WTC11 (cell line): Measurements from ENCODE around the gene PDSS2. TPM values are rescaled to one million over a fixed set of nuclear protein-coding genes. Genes with fewer than 3 reads are reported as not detected.
A peak's percentile ranks its signal among the peaks of the same experiment; 100 is the strongest.

Experiments used
- ATAC-seq: fragments of 200-7000 bp; cut with Tn5 transposase; 2 replicates; pipeline ENCODE4 v1.10.0; 2021; ENCODE audit warnings: mild to moderate bottlenecking, moderate library complexity
- CTCF ChIA-PET: fragments of 300-600 bp; sonication (Branson Sonifier 250); formaldehyde crosslinking; loops from one replicate; lab custom pipeline; 2021; ENCODE audit warnings: antibody characterized with exemption; lab: Charles Lee
- POLR2A ChIA-PET: fragments of 350-600 bp; sonication (Branson Sonifier 250); formaldehyde crosslinking; loops from one replicate; lab custom pipeline; 2021; ENCODE audit warnings: antibody characterized with exemption; lab: Charles Lee
- DNase-seq: peaks from one replicate; pipeline ENCODE4 v3.0.0; 2021; ENCODE audit warnings: low spot score
- H3K27ac Mint-ChIP-seq: 2 replicates; pipeline ENCODE4 v1.8.0; 2021; ENCODE audit warnings: mixed read lengths
- H3K27me3 Mint-ChIP-seq: 2 replicates; pipeline ENCODE4 v1.8.0; 2021; ENCODE audit warnings: low read depth, mild to moderate bottlenecking, moderate library complexity, mixed read lengths
- H3K36me3 Mint-ChIP-seq: 2 replicates; pipeline ENCODE4 v1.8.0; 2021; ENCODE audit warnings: mixed read lengths
- H3K4me1 Mint-ChIP-seq: 2 replicates; pipeline ENCODE4 v1.8.0; 2022; ENCODE audit warnings: mixed read lengths
- H3K4me3 Mint-ChIP-seq: 2 replicates; pipeline ENCODE4 v1.8.0; 2021; ENCODE audit warnings: mild to moderate bottlenecking, moderate library complexity, mixed read lengths
- H3K9me3 Mint-ChIP-seq: 2 replicates; pipeline ENCODE4 v1.8.0; 2021; ENCODE audit warnings: mixed read lengths
- EMX1 ChIP-seq: fragments of 250-450 bp; sonication (Bioruptor Pico); IDR thresholded peaks from 2 replicates; pipeline ENCODE4 v1.8.0; 2021; ENCODE audit warnings: mild to moderate bottlenecking
- ETV6 ChIP-seq: sonication (generic); formaldehyde crosslinking; IDR thresholded peaks from 2 replicates; pipeline ENCODE4 v1.8.1; 2022; ENCODE audit warnings: mild to moderate bottlenecking, missing genetic modification reagents
- FOXP1 ChIP-seq: sonication (generic); formaldehyde crosslinking; IDR thresholded peaks from 2 replicates; pipeline ENCODE4 v1.8.0; 2022; ENCODE audit warnings: missing genetic modification reagents, mild to moderate bottlenecking, moderate library complexity, borderline replicate concordance
- JAZF1 ChIP-seq: fragments of 250-450 bp; sonication (Bioruptor Pico); IDR thresholded peaks from 2 replicates; pipeline ENCODE4 v1.9.0; 2021; ENCODE audit warnings: moderate library complexity, mild to moderate bottlenecking, inconsistent platforms
- KAT7 ChIP-seq: sonication (generic); formaldehyde crosslinking; IDR thresholded peaks from 2 replicates; pipeline ENCODE4 v1.8.1; 2023; ENCODE audit warnings: missing genetic modification reagents, mild to moderate bottlenecking, borderline replicate concordance
- TEAD1 ChIP-seq: sonication (generic); formaldehyde crosslinking; IDR thresholded peaks from 2 replicates; pipeline ENCODE4 v1.8.0; 2022; ENCODE audit warnings: mild to moderate bottlenecking, missing genetic modification reagents
- TP53 ChIP-seq: sonication (generic); formaldehyde crosslinking; IDR thresholded peaks from 2 replicates; pipeline ENCODE4 v1.8.1; 2023; ENCODE audit warnings: mild to moderate bottlenecking, missing genetic modification reagents
- ZNF219 ChIP-seq: sonication (generic); formaldehyde crosslinking; IDR thresholded peaks from 2 replicates; pipeline ENCODE4 v1.8.0; 2023; ENCODE audit warnings: missing genetic modification reagents, mild to moderate bottlenecking, borderline replicate concordance
- total RNA-seq: library from RNA; stranded (reverse); gene quantifications from 3 replicates; pipeline ENCODE4 v1.2.3, GENCODE V29; 2021
- TF ChIP-seq, protein P1 (sequence below): fragments of 250-450 bp; sonication (Bioruptor Pico); conservative IDR thresholded peaks from 2 replicates; pipeline ENCODE4 v1.9.0; 2021; ENCODE audit warnings: mild to moderate bottlenecking
- TF ChIP-seq, protein P2 (sequence below): sonication (generic); formaldehyde crosslinking; IDR thresholded peaks from 2 replicates; pipeline ENCODE4 v1.8.0; 2022; ENCODE audit warnings: mild to moderate bottlenecking, missing genetic modification reagents
- TF ChIP-seq, protein P3 (sequence below): sonication (generic); formaldehyde crosslinking; IDR thresholded peaks from 2 replicates; pipeline ENCODE4 v1.8.1; 2022; ENCODE audit warnings: low read depth, missing genetic modification reagents, borderline replicate concordance
- TF ChIP-seq, protein P4 (sequence below): fragments of 250-450 bp; sonication (Bioruptor Pico); IDR thresholded peaks from 2 replicates; pipeline ENCODE4 v1.9.0; 2021; ENCODE audit warnings: mild to moderate bottlenecking
- TF ChIP-seq, protein P5 (sequence below): sonication (generic); formaldehyde crosslinking; IDR thresholded peaks from 2 replicates; pipeline ENCODE4 v1.8.1; 2022; ENCODE audit warnings: mild to moderate bottlenecking, moderate library complexity, missing genetic modification reagents
- TF ChIP-seq, protein P6 (sequence below): sonication (generic); formaldehyde crosslinking; IDR thresholded peaks from 2 replicates; pipeline ENCODE4 v1.8.1; 2023; ENCODE audit warnings: mild to moderate bottlenecking, missing genetic modification reagents, moderate library complexity
- TF ChIP-seq, protein P7 (sequence below): sonication (generic); formaldehyde crosslinking; IDR thresholded peaks from 2 replicates; pipeline ENCODE4 v1.8.1; 2023; ENCODE audit warnings: mild to moderate bottlenecking, missing genetic modification reagents
- TF ChIP-seq, protein P8 (sequence below): sonication (generic); formaldehyde crosslinking; IDR thresholded peaks from 2 replicates; pipeline ENCODE4 v1.8.1; 2022; ENCODE audit warnings: missing genetic modification reagents, borderline replicate concordance
- TF ChIP-seq, protein P9 (sequence below): sonication (generic); formaldehyde crosslinking; IDR thresholded peaks from 2 replicates; pipeline ENCODE4 v1.8.0; 2022; ENCODE audit warnings: mild to moderate bottlenecking, missing genetic modification reagents

The PDSS2 gene
- total RNA-seq, 1 experiment from 2014 or later, result 18.3 TPM

DNA sequence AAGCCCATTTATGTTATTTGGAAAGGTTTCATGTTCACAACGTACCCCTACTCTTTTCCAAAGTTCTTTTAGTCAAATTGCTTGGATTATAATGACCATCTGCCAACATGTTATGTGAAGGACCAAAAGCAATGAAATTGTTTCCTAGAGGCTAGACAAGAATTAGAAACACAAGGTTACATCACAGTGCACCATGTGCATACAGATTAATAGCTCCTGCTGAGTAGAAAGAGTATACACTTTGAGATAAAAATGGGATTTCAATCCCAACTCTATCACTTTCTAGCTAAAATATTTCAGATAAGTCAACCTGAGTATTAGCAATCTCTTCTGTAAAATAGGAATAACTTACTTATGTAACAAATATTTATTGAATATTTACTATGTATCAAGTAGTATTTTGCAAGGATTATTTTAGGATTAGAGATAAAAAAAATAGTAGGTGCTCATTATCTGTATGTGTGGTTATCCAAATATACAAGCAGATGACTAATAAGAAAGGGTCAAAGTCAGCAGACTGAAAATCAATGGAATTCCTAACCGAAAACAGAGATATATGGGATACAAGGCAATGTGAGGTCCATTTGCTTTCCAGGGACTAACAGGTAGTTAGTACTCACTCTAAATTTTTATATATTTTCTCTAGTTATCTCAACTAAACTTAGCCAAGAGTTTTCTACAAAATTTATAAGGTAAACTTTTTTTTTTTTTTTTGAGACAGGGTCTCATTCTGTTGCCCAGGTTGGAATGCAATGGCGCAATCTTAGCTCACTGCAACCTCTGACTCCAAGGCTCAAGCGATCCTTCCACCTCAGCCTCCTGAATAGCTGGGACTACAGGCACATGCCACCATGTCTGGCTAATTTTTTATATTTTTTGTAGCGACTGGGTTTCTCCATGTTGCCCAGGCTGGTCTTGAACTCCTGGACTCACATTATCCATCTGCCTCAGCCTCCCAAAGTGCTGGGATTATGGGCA lies 127.7 kb downstream of the PDSS2 start (continued):
- TF ChIP-seq, protein P1, sequence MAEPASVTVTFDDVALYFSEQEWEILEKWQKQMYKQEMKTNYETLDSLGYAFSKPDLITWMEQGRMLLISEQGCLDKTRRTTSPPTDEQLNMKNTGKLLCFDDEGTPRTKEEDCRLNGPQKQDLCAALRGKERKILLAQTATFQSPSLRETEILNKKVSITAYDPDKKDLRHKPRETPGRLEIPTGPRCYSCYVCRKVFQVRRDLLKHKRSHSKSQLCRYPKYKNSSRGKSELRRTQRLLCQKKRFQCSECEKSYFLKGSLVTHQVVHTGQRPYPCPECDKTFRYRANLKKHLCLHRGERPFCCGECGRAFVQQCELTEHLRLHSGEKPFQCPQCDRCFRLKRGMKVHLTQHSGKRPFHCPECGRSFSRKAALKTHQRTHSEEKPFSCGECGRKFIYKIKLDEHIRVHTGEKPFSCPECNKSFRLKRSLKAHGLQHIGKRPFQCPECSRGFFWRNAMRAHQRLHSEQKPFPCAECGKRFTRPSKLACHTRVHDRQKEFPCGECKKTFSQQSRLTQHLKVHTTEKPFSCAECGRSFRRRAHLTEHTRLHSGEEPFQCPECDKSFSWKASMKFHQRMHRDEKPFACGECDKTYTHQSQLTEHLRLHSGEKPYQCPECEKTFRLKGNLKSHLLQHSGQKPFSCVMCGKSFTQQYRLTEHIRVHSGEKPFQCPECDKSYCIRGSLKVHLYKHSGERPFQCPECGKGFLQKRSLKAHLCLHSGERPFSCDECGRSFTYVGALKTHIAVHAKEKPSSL (CRISPR knock-in tag), result no peak
- TF ChIP-seq FOXP1 (CRISPR knock-in tag) (no peak), ZNF219 (CRISPR knock-in tag) (no peak)

DNA sequence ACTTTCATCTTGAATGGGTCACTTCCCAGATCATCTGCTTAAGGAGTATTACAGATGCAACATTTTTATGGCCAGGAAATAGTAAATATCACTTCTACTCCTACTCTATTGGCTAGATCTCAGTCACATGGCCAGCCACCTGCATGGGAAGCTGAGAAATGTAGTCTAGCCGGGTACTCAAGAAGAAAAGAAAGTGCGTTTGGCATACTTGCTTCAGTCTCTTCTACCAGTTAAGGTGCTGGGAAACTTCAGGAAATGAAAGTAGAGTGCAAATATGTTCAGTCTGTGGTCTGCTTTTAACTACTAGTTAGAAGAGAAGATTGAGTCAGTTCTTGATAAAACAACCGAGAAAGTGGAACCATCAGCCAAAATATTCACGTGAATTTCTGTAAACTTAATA lies 129.2 kb downstream of the PDSS2 start:
- Mint-ChIP-seq H3K4me3 (no peak overlapping the region), H3K4me1 (peaks cover 5% of the 10 kb centered on the region), H3K9me3 (peaks cover 3% of the 10 kb centered on the region; the same call in 1 of the 2 replicates), H3K27me3 (no peaks in the 10 kb centered on the region), H3K36me3 (peaks cover 4% of the 10 kb centered on the region), H3K27ac (no peak overlapping the region)
- ATAC-seq (no peak; the same call in 1 of the 2 replicates), DNase-seq (no peak)
- POLR2A ChIA-PET, result no interaction called here
- CTCF ChIA-PET, result interaction anchor here (1.8 kb wide), 1 partner anchor 12 kb away, joined by 7 read pairs; no protein-coding TSS in a partner anchor
- TF ChIP-seq ETV6 (no peak), TP53 (CRISPR knock-in tag) (no peak), EMX1 (CRISPR knock-in tag) (no peak), KAT7 (CRISPR knock-in tag) (no peak), JAZF1 (CRISPR knock-in tag) (no peak), TEAD1 (no peak)
- TF ChIP-seq, protein P2, sequence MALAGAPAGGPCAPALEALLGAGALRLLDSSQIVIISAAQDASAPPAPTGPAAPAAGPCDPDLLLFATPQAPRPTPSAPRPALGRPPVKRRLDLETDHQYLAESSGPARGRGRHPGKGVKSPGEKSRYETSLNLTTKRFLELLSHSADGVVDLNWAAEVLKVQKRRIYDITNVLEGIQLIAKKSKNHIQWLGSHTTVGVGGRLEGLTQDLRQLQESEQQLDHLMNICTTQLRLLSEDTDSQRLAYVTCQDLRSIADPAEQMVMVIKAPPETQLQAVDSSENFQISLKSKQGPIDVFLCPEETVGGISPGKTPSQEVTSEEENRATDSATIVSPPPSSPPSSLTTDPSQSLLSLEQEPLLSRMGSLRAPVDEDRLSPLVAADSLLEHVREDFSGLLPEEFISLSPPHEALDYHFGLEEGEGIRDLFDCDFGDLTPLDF (CRISPR knock-in tag), result no peak
- TF ChIP-seq, protein P3, sequence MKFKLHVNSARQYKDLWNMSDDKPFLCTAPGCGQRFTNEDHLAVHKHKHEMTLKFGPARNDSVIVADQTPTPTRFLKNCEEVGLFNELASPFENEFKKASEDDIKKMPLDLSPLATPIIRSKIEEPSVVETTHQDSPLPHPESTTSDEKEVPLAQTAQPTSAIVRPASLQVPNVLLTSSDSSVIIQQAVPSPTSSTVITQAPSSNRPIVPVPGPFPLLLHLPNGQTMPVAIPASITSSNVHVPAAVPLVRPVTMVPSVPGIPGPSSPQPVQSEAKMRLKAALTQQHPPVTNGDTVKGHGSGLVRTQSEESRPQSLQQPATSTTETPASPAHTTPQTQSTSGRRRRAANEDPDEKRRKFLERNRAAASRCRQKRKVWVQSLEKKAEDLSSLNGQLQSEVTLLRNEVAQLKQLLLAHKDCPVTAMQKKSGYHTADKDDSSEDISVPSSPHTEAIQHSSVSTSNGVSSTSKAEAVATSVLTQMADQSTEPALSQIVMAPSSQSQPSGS (CRISPR knock-in tag), result no peak
- TF ChIP-seq, protein P4, sequence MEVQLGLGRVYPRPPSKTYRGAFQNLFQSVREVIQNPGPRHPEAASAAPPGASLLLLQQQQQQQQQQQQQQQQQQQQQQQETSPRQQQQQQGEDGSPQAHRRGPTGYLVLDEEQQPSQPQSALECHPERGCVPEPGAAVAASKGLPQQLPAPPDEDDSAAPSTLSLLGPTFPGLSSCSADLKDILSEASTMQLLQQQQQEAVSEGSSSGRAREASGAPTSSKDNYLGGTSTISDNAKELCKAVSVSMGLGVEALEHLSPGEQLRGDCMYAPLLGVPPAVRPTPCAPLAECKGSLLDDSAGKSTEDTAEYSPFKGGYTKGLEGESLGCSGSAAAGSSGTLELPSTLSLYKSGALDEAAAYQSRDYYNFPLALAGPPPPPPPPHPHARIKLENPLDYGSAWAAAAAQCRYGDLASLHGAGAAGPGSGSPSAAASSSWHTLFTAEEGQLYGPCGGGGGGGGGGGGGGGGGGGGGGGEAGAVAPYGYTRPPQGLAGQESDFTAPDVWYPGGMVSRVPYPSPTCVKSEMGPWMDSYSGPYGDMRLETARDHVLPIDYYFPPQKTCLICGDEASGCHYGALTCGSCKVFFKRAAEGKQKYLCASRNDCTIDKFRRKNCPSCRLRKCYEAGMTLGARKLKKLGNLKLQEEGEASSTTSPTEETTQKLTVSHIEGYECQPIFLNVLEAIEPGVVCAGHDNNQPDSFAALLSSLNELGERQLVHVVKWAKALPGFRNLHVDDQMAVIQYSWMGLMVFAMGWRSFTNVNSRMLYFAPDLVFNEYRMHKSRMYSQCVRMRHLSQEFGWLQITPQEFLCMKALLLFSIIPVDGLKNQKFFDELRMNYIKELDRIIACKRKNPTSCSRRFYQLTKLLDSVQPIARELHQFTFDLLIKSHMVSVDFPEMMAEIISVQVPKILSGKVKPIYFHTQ, result no peak
- TF ChIP-seq, protein P5, sequence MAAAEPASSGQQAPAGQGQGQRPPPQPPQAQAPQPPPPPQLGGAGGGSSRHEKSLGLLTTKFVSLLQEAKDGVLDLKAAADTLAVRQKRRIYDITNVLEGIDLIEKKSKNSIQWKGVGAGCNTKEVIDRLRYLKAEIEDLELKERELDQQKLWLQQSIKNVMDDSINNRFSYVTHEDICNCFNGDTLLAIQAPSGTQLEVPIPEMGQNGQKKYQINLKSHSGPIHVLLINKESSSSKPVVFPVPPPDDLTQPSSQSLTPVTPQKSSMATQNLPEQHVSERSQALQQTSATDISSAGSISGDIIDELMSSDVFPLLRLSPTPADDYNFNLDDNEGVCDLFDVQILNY (CRISPR knock-in tag), result no peak
- TF ChIP-seq, protein P6, sequence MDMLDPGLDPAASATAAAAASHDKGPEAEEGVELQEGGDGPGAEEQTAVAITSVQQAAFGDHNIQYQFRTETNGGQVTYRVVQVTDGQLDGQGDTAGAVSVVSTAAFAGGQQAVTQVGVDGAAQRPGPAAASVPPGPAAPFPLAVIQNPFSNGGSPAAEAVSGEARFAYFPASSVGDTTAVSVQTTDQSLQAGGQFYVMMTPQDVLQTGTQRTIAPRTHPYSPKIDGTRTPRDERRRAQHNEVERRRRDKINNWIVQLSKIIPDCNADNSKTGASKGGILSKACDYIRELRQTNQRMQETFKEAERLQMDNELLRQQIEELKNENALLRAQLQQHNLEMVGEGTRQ (CRISPR knock-in tag), result peak; percentile 55
- TF ChIP-seq, protein P7, sequence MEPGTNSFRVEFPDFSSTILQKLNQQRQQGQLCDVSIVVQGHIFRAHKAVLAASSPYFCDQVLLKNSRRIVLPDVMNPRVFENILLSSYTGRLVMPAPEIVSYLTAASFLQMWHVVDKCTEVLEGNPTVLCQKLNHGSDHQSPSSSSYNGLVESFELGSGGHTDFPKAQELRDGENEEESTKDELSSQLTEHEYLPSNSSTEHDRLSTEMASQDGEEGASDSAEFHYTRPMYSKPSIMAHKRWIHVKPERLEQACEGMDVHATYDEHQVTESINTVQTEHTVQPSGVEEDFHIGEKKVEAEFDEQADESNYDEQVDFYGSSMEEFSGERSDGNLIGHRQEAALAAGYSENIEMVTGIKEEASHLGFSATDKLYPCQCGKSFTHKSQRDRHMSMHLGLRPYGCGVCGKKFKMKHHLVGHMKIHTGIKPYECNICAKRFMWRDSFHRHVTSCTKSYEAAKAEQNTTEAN (CRISPR knock-in tag), result no peak
- TF ChIP-seq, protein P8, sequence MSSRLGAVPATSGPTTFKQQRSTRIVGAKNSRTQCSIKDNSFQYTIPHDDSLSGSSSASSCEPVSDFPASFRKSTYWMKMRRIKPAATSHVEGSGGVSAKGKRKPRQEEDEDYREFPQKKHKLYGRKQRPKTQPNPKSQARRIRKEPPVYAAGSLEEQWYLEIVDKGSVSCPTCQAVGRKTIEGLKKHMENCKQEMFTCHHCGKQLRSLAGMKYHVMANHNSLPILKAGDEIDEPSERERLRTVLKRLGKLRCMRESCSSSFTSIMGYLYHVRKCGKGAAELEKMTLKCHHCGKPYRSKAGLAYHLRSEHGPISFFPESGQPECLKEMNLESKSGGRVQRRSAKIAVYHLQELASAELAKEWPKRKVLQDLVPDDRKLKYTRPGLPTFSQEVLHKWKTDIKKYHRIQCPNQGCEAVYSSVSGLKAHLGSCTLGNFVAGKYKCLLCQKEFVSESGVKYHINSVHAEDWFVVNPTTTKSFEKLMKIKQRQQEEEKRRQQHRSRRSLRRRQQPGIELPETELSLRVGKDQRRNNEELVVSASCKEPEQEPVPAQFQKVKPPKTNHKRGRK (CRISPR knock-in tag), result no peak
- TF ChIP-seq, protein P9, sequence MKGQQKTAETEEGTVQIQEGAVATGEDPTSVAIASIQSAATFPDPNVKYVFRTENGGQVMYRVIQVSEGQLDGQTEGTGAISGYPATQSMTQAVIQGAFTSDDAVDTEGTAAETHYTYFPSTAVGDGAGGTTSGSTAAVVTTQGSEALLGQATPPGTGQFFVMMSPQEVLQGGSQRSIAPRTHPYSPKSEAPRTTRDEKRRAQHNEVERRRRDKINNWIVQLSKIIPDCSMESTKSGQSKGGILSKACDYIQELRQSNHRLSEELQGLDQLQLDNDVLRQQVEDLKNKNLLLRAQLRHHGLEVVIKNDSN, result peak; percentile 52
